GM12878 (cell line): ENCODE results near the gene BPGM. TPM values are rescaled to one million over a fixed set of nuclear protein-coding genes. Genes with fewer than 3 reads are reported as not detected.

ENCODE experiments used
- ATF7 ChIP-seq: fragments of 450-650 bp; IDR thresholded peaks from 2 replicates; pipeline ENCODE4 v1.6.1; 2016; ENCODE audit warnings: low read depth, mild to moderate bottlenecking
- EP300 ChIP-seq, 2 experiments: fragments of 150-350 bp in 1 of 2; IDR thresholded peaks; 2 replicates each; pipeline ENCODE4 v1.6.1; 2011 to 2012; ENCODE audit warnings: low read depth in 2 of 2, low read length in 2 of 2, borderline replicate concordance in 1 of 2, improper control_type of control experiment in 1 of 2, inconsistent platforms in 1 of 2; ENCODE audit not compliant: control insufficient read depth in 1 of 2
- GABPA ChIP-seq: IDR thresholded peaks from 2 replicates; pipeline ENCODE4 v1.6.1; 2014; ENCODE audit warnings: antibody characterized with exemption, low read depth, mild to moderate bottlenecking, inconsistent platforms
- HCFC1 ChIP-seq: fragments of 150-350 bp; IDR thresholded peaks from 2 replicates; pipeline ENCODE4 v1.6.1; 2014; ENCODE audit warnings: low read length
- IKZF1 ChIP-seq: fragments of 450-650 bp; conservative IDR thresholded peaks from 2 replicates; pipeline ENCODE4 v1.6.1; 2017; ENCODE audit warnings: antibody characterized with exemption, mild to moderate bottlenecking
- NBN ChIP-seq: fragments of 450-650 bp; IDR thresholded peaks from 2 replicates; pipeline ENCODE4 v1.6.1; 2016
- NFYA ChIP-seq: IDR thresholded peaks from 2 replicates; pipeline ENCODE4 v1.6.1; 2011; ENCODE audit warnings: low read depth, mild to moderate bottlenecking, low read length, improper control_type of control experiment, borderline replicate concordance
- NR2C1 ChIP-seq: fragments of 450-650 bp; IDR thresholded peaks from 2 replicates; pipeline ENCODE4 v1.6.1; 2017; ENCODE audit warnings: antibody characterized with exemption, mild to moderate bottlenecking, moderate library complexity
- POLR2AphosphoS2 ChIP-seq: IDR thresholded peaks from 2 replicates; pipeline ENCODE4 v1.6.1; 2011; ENCODE audit warnings: low read depth, mild to moderate bottlenecking, low read length, improper control_type of control experiment, moderate library complexity
- POLR2AphosphoS5 ChIP-seq: IDR thresholded peaks from 2 replicates; pipeline ENCODE4 v1.6.1; 2011; ENCODE audit warnings: mild to moderate bottlenecking, low read length, inconsistent platforms
- POU2F2 ChIP-seq: IDR thresholded peaks from 3 replicates; pipeline ENCODE4 v1.6.1; 2011; ENCODE audit warnings: low read depth, mild to moderate bottlenecking, low read length, borderline replicate concordance
- RCOR1 ChIP-seq: conservative IDR thresholded peaks from 2 replicates; pipeline ENCODE4 v1.6.1; 2012; ENCODE audit warnings: low read depth, low read length, improper control_type of control experiment
- SIN3A ChIP-seq: IDR thresholded peaks from 2 replicates; pipeline ENCODE4 v1.6.1; 2012; ENCODE audit warnings: low read depth, low read length, improper control_type of control experiment
- SRF ChIP-seq, 2 experiments: IDR thresholded peaks; 2 replicates each; pipeline ENCODE4 v1.6.1; 2011; ENCODE audit warnings: low read depth in 2 of 2, low read length in 2 of 2, mild to moderate bottlenecking in 1 of 2, moderate library complexity in 1 of 2
- SUZ12 ChIP-seq: fragments of 200-600 bp; sonication (generic); IDR thresholded peaks from one replicate; pipeline ENCODE4 v1.6.1; 2018; ENCODE audit warnings: antibody characterized with exemption, mild to moderate bottlenecking; ENCODE audit not compliant: unreplicated experiment
- TCF12 ChIP-seq: IDR thresholded peaks from 2 replicates; pipeline ENCODE4 v1.6.1; 2011; ENCODE audit warnings: low read depth, mild to moderate bottlenecking, low read length
- polyA plus RNA-seq, 11 experiments: library from polyadenylated mRNA; depleted of rRNA in 4 of 11; unstranded in 6 of 11; stranded (reverse) in 5 of 11; fragments of >200 nt; fragmentation: Nextera tagmentation in 4 of 11; fragmentation: Illumina TruSeq in 1 of 11; extraction: Ambion mirVana in 4 of 11; extraction: Trizol in 1 of 11; gene quantifications; 1 replicate in 1 of 11; 2 replicates in 10 of 11; pipeline versions ENCODE4 v1.2.1 to v1.2.3, GENCODE V29; 2011 to 2016; ENCODE audit warnings: inconsistent platforms in 2 of 11, missing spikeins in 2 of 11, low read depth in 1 of 11
- total RNA-seq, 4 experiments: library from RNA; depleted of rRNA in 3 of 4; stranded (reverse); fragments of >200 nt in 3 of 4; fragmentation: Illumina TruSeq in 1 of 4; extraction: Trizol in 1 of 4; gene quantifications; 2 replicates each; pipeline versions ENCODE4 v1.2.1 to v1.2.3, GENCODE V29; 2013 to 2021
- TF ChIP-seq, protein P1 (sequence below): IDR thresholded peaks from 2 replicates; pipeline ENCODE4 v1.6.1; 2012; ENCODE audit warnings: low read depth, low read length, improper control_type of control experiment
- TF ChIP-seq, protein P2 (sequence below): fragments of 450-650 bp; IDR thresholded peaks from 2 replicates; pipeline ENCODE4 v1.6.1; 2016; ENCODE audit warnings: mild to moderate bottlenecking
- TF ChIP-seq, protein P3 (sequence below): fragments of 150-350 bp; IDR thresholded peaks from 2 replicates; pipeline ENCODE4 v1.6.1; 2014; ENCODE audit warnings: mild to moderate bottlenecking, low read depth, low read length
- TF ChIP-seq, protein P4 (sequence below): IDR thresholded peaks from 2 replicates; pipeline ENCODE4 v1.6.1; 2012; ENCODE audit warnings: low read depth, low read length, improper control_type of control experiment
- TF ChIP-seq, protein P5 (sequence below): fragments of 450-650 bp; formaldehyde crosslinking; IDR thresholded peaks from 2 replicates; pipeline ENCODE4 v1.5.0; 2022; ENCODE audit warnings: mild to moderate bottlenecking, missing genetic modification characterization

Gene BPGM
- total and polyA plus RNA-seq, 10 of the 15 experiments (the other 5 are each of a cell fraction or from before 2014, with no cell fraction given), result 9.0 to 20.1 (median 15.2) TPM

DNA sequence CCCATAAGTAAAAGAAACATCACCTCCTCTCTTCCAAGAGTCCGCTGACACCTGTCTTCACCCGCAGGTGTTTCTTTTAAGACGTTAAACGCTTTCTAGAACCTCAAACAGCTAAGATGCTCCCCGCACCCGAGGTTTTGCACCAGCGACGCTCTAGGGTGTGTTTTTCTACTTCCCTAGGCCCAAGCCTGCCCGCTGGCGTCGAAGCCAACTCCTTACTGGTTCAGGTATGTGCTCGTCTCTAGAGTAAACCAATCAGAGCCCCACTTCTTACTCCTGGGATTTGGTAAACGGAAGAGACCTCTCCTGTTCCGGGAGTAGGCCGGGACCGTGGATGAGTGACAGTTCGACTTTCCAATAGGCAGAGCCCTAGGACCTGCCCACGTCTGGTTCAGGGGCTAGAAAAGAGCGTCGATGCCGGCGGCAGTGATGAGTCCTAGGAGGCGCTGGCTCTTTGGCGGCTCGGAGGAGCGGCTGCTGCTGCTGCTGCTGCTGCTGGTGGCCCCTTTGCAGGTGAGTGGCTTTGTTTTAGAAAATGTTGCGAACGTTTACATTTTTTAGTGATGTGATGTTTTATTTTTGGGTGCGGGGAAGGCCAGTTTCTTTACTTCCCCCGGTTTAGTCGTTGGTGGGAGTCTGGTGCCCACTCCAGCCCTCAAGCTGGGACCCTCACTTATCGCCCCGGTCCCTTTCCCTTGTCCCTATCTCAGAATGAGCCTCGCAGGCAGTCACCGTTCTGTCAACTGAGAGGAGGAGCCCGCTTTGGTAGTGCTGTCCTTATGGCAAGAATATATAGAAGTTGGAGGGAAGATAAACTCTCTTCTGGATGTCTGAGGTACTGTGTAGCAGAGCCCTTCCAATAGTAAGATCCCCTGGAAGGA is at the start of gene BPGM (continued):
- TF ChIP-seq EP300 (IDR thresholded peaks at IDR 0.05; ENCODE audit: borderline replicate concordance in 1 of 2, control insufficient read depth in 1 of 2, low read depth in 2 of 2, low read length in 2 of 2) (peak in 1 of 2 experiments; percentile 50; a peak in 1 of 4 replicates), IKZF1 (peak; percentile 71), ATF7 (no peak; the same call in 1 of the 2 replicates), SUZ12 (no peak), POU2F2 (peak; percentile 88; the same call in 2 of the 3 replicates), GABPA (peak; percentile 98), TCF12 (peak; percentile 62; the same call in 1 of the 2 replicates), SRF (IDR thresholded peaks at IDR 0.05; ENCODE audit: low read depth in 2 of 2, low read length in 2 of 2) (peak in 1 of 2 experiments; percentile 58; a peak in 1 of 4 replicates), SIN3A (peak; percentile 61), NR2C1 (peak; percentile 59), POLR2AphosphoS2 (peak; percentile 79; the same call in 1 of the 2 replicates), NBN (0 out of 2 replicates have a peak, but pooled peaks have one; percentile 32), NFYA (peak; percentile 91), HCFC1 (peak; percentile 60), POLR2AphosphoS5 (peak; percentile 98), RCOR1 (no peak)
- TF ChIP-seq, protein P1, sequence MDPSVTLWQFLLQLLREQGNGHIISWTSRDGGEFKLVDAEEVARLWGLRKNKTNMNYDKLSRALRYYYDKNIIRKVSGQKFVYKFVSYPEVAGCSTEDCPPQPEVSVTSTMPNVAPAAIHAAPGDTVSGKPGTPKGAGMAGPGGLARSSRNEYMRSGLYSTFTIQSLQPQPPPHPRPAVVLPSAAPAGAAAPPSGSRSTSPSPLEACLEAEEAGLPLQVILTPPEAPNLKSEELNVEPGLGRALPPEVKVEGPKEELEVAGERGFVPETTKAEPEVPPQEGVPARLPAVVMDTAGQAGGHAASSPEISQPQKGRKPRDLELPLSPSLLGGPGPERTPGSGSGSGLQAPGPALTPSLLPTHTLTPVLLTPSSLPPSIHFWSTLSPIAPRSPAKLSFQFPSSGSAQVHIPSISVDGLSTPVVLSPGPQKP, result peak; percentile 38; the same call in 1 of the 2 replicates
- TF ChIP-seq, protein P2, sequence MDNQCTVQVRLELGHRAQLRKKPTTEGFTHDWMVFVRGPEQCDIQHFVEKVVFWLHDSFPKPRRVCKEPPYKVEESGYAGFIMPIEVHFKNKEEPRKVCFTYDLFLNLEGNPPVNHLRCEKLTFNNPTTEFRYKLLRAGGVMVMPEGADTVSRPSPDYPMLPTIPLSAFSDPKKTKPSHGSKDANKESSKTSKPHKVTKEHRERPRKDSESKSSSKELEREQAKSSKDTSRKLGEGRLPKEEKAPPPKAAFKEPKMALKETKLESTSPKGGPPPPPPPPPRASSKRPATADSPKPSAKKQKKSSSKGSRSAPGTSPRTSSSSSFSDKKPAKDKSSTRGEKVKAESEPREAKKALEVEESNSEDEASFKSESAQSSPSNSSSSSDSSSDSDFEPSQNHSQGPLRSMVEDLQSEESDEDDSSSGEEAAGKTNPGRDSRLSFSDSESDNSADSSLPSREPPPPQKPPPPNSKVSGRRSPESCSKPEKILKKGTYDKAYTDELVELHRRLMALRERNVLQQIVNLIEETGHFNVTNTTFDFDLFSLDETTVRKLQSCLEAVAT, result peak; percentile 98
- TF ChIP-seq, protein P3, sequence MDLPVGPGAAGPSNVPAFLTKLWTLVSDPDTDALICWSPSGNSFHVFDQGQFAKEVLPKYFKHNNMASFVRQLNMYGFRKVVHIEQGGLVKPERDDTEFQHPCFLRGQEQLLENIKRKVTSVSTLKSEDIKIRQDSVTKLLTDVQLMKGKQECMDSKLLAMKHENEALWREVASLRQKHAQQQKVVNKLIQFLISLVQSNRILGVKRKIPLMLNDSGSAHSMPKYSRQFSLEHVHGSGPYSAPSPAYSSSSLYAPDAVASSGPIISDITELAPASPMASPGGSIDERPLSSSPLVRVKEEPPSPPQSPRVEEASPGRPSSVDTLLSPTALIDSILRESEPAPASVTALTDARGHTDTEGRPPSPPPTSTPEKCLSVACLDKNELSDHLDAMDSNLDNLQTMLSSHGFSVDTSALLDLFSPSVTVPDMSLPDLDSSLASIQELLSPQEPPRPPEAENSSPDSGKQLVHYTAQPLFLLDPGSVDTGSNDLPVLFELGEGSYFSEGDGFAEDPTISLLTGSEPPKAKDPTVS, result 0 out of 2 replicates have a peak, but pooled peaks have one; percentile 12
- TF ChIP-seq, protein P4, sequence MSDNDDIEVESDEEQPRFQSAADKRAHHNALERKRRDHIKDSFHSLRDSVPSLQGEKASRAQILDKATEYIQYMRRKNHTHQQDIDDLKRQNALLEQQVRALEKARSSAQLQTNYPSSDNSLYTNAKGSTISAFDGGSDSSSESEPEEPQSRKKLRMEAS, result peak; percentile 52; the same call in 1 of the 2 replicates
- TF ChIP-seq, protein P5, sequence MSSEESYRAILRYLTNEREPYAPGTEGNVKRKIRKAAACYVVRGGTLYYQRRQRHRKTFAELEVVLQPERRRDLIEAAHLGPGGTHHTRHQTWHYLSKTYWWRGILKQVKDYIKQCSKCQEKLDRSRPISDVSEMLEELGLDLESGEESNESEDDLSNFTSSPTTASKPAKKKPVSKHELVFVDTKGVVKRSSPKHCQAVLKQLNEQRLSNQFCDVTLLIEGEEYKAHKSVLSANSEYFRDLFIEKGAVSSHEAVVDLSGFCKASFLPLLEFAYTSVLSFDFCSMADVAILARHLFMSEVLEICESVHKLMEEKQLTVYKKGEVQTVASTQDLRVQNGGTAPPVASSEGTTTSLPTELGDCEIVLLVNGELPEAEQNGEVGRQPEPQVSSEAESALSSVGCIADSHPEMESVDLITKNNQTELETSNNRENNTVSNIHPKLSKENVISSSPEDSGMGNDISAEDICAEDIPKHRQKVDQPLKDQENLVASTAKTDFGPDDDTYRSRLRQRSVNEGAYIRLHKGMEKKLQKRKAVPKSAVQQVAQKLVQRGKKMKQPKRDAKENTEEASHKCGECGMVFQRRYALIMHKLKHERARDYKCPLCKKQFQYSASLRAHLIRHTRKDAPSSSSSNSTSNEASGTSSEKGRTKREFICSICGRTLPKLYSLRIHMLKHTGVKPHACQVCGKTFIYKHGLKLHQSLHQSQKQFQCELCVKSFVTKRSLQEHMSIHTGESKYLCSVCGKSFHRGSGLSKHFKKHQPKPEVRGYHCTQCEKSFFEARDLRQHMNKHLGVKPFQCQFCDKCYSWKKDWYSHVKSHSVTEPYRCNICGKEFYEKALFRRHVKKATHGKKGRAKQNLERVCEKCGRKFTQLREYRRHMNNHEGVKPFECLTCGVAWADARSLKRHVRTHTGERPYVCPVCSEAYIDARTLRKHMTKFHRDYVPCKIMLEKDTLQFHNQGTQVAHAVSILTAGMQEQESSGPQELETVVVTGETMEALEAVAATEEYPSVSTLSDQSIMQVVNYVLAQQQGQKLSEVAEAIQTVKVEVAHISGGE, result no peak
